Ovary (tissue), 9 donors: ENCODE results near the gene TOR1AIP2. TPM values are rescaled to one million over a fixed set of nuclear protein-coding genes. Genes with fewer than 3 reads are reported as not detected.

ENCODE experiments used
- DNase-seq, 5 donors: peaks; one replicate each; pipeline ENCODE4 v3.0.0-alpha.2; 2019 to 2020
- H3K27ac ChIP-seq, 2 donors: fragments of 200-600 bp; one replicate each; pipeline versions ENCODE4 v1.5.1 to v1.8.0; 2019 to 2022
- H3K27me3 ChIP-seq: fragments of 200-600 bp; one replicate; pipeline ENCODE4 v1.8.0; 2022
- H3K36me3 ChIP-seq: fragments of 200-600 bp; sonication (generic); one replicate; pipeline ENCODE4 v1.5.1; 2019
- H3K4me1 ChIP-seq: one replicate; pipeline ENCODE4 v1.8.1; 2013; ENCODE audit warnings: mild to moderate bottlenecking, moderate library complexity; ENCODE audit not compliant: insufficient read depth
- H3K4me3 ChIP-seq: fragments of 200-600 bp; sonication (generic); one replicate; pipeline ENCODE4 v1.5.1; 2017
- H3K9me3 ChIP-seq, 2 donors: fragments of 200-600 bp in 1 of 2; sonication (generic) in 1 of 2; one replicate each; pipeline versions ENCODE4 v1.5.1 to v1.8.1; 2013 to 2019; ENCODE audit warnings: mild to moderate bottlenecking in 1 of 2, moderate library complexity in 1 of 2
- CTCF ChIP-seq, 3 donors: fragments of 450-650 bp in 2 of 3; fragments of 200-600 bp in 1 of 3; IDR thresholded peaks; one replicate each; pipeline versions ENCODE4 v1.5.1 to v1.8.0; 2016 to 2022; ENCODE audit warnings: antibody characterized with exemption in 3 of 3, mild to moderate bottlenecking in 1 of 3
- EP300 ChIP-seq: sonication (generic); formaldehyde crosslinking; IDR thresholded peaks from one replicate; pipeline ENCODE4 v1.6.1; 2017; ENCODE audit warnings: antibody characterized with exemption
- POLR2A ChIP-seq: fragments of 450-650 bp; IDR thresholded peaks from one replicate; pipeline ENCODE4 v1.6.1; 2017; ENCODE audit warnings: antibody characterized with exemption, mild to moderate bottlenecking, moderate library complexity
- WGBS, 3 donors: extraction: QIAGEN DNeasy Blood & Tissue Kit in 1 of 3; methylation state at CpG; one replicate each; pipeline versions ENCODE4 v1.1.5 to v1.1.7; 2013 to 2017; 5-methylcytosine and 5-hydroxymethylcytosine counted together
- intact Hi-C, 4 donors: fragments of 100-400 bp; cut with DNase I; formaldehyde crosslinking; loops; one replicate each; pipeline versions ENCODE4 v1.11.0 to v1.15.1; 2022 to 2023
- polyA plus RNA-seq, 2 donors: library from polyadenylated mRNA; stranded (reverse); fragments of 200-250 nt in 1 of 2; fragments of 350-450 nt in 1 of 2; fragmentation: Illumina TruSeq in 1 of 2; extraction: RNeasy Lipid Tissue Mini Kit (QIAGEN cat#74804) in 1 of 2; gene quantifications; one replicate each; pipeline ENCODE4 v1.2.3, GENCODE V29; 2013 to 2014
- total RNA-seq, 7 donors: library from RNA; depleted of rRNA in 2 of 7; stranded (reverse); fragments of >200 nt in 2 of 7; fragmentation: NEBNext Ultra II Directional in 3 of 7; extraction: Animal tissue kit (Norgen Biotek cat#: 25700) in 3 of 7; gene quantifications; one replicate each; pipeline versions ENCODE4 v1.1.0 to v1.2.4, GENCODE V29; 2016 to 2023
- donor health status: DM: no; HTN: no; CAD: no; lungs with moderate emphysema.
- donor health status: DM: no; HTN: no; CAD: no.
- donor health status: Bipolar disorder and iron deficiency.
- donor health status: DM: yes; HTN: yes; CAD: no.
- donor health status: DM: no; HTN: no; CAD: no.
- donor health status: DM: yes; HTN: yes; CAD: no.

TOR1AIP2 gene
- total and polyA plus RNA-seq, 9 donors, result 9.7 to 89.7 (median 70.4) TPM

- WGBS, 3 donors, result 29 to 37% (median 32%) methylated on average over 9 of the region's 9 CpGs
- Histone ChIP-seq H3K36me3 (no peaks in the 10 kb centered on the region), H3K27me3 (no peaks in the 10 kb centered on the region), H3K27ac (no peak overlapping the region), H3K4me1 (peaks cover 3% of the 10 kb centered on the region), H3K4me3 (no peak overlapping the region), H3K9me3 (no peaks in the 10 kb centered on the region)
- no peak for TF ChIP-seq POLR2A
- intact Hi-C loops, result no loop called here
- DNase-seq, result no peak
Observed at GRCh38 chr1:179831852-179832699, 45.5 kb downstream of the TOR1AIP2 start.

DNA sequence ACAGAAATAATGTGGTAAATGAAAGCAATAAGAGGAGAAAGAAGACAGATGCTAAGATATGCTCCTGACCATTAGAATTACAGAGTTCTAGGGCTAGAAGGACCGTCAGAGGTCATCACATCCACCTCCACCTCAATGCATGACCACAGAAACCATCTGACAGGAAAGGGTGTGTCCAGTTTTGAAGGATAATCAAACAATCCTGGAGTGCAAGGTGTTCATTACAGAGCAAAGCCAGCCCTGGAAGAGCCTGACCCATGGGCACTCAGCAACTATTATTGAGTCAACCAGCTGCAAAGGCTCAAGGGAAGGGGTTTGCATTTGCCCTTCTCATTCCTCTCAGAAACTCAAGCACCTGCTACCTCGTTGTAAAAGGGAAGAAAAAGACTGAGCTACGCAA is 46.4 kb downstream of the TOR1AIP2 start:
- intact Hi-C loops, result no loop called here
- DNase-seq, result no peak
- TF ChIP-seq EP300 (no peak), CTCF (IDR thresholded peaks at IDR 0.05) (no peak), POLR2A (no peak)
- Histone ChIP-seq H3K36me3 (no peaks in the 10 kb centered on the region), H3K4me1 (peaks cover 3% of the 10 kb centered on the region), H3K4me3 (no peak overlapping the region), H3K27ac (no peak overlapping the region), H3K9me3 (no peaks in the 10 kb centered on the region), H3K27me3 (no peaks in the 10 kb centered on the region)
- 68 to 74% (median 72%) methylated on average over 3 of the region's 3 CpGs for WGBS, 3 donors

GRCh38 chr1:179828554-179829110 is 49.0 kb downstream of the TOR1AIP2 start:
- Histone ChIP-seq H3K36me3 (no peaks in the 10 kb centered on the region), H3K4me3 (no peak overlapping the region), H3K4me1 (peaks cover 5% of the 10 kb centered on the region), H3K27ac (no peak overlapping the region), H3K9me3 (no peaks in the 10 kb centered on the region), H3K27me3 (no peaks in the 10 kb centered on the region)
- TF ChIP-seq CTCF (IDR thresholded peaks at IDR 0.05) (no peak), EP300 (no peak), POLR2A (no peak)
- WGBS, 3 donors, result 93 to 95% (median 95%) methylated on average over 9 of the region's 9 CpGs
- DNase-seq, result no peak
- intact Hi-C loops, result no loop called here

DNA sequence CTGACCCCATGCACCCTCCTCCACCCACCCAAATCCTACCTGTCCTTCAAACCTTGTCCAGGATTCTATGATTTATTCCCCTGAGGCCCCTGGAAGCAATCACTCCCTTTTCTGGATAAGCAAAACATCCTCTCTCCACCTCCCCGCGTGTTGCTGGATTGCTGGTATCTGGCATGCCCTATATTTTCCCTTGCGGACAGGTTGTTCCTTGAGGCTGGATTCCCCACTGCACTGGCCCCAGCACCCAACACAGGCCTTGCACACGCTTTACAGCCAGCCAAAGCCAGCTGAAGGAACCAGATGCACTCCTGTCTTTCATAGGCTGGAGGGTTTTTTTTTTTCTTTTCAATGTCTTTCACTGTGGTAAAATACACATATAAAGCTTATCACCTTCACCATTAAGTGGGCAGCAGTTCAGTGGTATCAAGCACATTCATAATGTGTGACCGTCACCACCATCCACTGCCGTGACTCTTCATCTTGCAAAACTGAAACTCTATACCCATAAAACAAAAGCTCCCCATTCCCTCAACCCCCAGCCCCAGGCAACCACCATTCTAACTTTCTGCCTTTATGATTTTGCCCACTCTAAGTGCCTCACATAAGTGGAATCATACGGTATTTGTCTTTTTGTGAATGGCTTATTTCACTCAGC is 50.9 kb downstream of the TOR1AIP2 start:
- H3K27me3 ChIP-seq, result no peaks in the 10 kb centered on the region
- no peak overlapping the region for H3K27ac ChIP-seq
- TF ChIP-seq POLR2A (no peak), CTCF (IDR thresholded peaks at IDR 0.05) (no peak), EP300 (no peak)
- peaks cover 3% of the 10 kb centered on the region for H3K4me1 ChIP-seq
- H3K9me3 ChIP-seq, result no peaks in the 10 kb centered on the region
- no peak overlapping the region for H3K4me3 ChIP-seq
- 75 to 83% (median 76%) methylated on average over 7 of the region's 7 CpGs for WGBS, 3 donors
- H3K36me3 ChIP-seq, result no peaks in the 10 kb centered on the region
- intact Hi-C loops, result no loop called here
- no peak for DNase-seq
